Measurements from ENCODE around the gene CLEC6A. TPM values are rescaled to one million over a fixed set of nuclear protein-coding genes. Genes with fewer than 3 reads are reported as not detected.

The CLEC6A gene
- total and polyA plus RNA-seq, 7 donors = not detected

- DNase-seq (no peak), ATAC-seq (no peak)
Observed at GRCh38 chr12:8527250-8528130, 71.7 kb downstream of the CLEC6A start.

More at GRCh38 chr12:8527250-8528130, 71.7 kb downstream of the CLEC6A start:
- H3K27me3 ChIP-seq (ENCODE audit: insufficient read depth in 3 of 3, low read length in 2 of 3) = no peaks in the 10 kb centered on the region
- 71 to 73% (median 71%) methylated on average over 30 of the region's 30 CpGs for WGBS, 3 donors
- H3K27ac ChIP-seq = no peak overlapping the region
- H3K9me3 ChIP-seq = peaks cover 6% of the 10 kb centered on the region
- H3K36me3 ChIP-seq (ENCODE audit: insufficient read depth in 1 of 2, low read depth in 1 of 2) = no peaks in the 10 kb centered on the region
- intact Hi-C loops (cut with DNase I) = no loop called here
- no peak for TF ChIP-seq CTCF (IDR thresholded peaks at IDR 0.05)
- no peaks in the 10 kb centered on the region for H3K4me1 ChIP-seq
- H3K4me3 ChIP-seq = no peak overlapping the region

Other genes starting within 250 kb of the CLEC6A start
- gene FAM90A1, start 228.3 kb upstream of the CLEC6A start, total RNA-seq = under 1 TPM in 2 of 4 donors, not detected in 2; 0.10 to 0.58 TPM
- gene FAM90A1, start 228.3 kb upstream of the CLEC6A start, polyA plus RNA-seq = under 1 TPM in 1 of 3 donors, not detected in 2; 0.03 TPM
- under 1 TPM in 1 of 4 donors, not detected in 3; 0.34 TPM for gene CLEC4D, start 57.5 kb downstream of the CLEC6A start, total RNA-seq
- under 1 TPM in 2 of 3 donors, not detected in 1; 0.09 TPM for gene CLEC4D, start 57.5 kb downstream of the CLEC6A start, polyA plus RNA-seq
- 1 to 10 TPM in 2 of 4 donors, under 1 TPM in 2; 0.37 to 1.1 (median 0.96) TPM for gene CLEC4E, start 84.9 kb downstream of the CLEC6A start, total RNA-seq
- gene CLEC4E, start 84.9 kb downstream of the CLEC6A start, polyA plus RNA-seq = under 1 TPM; 0.19 to 0.63 (median 0.34) TPM
- gene AICDA, start 156.9 kb downstream of the CLEC6A start, total RNA-seq = not detected
- under 1 TPM in 1 of 3 donors, not detected in 2; 0.04 TPM for gene AICDA, start 156.9 kb downstream of the CLEC6A start, polyA plus RNA-seq
- gene MFAP5, start 206.9 kb downstream of the CLEC6A start, total RNA-seq = 10 to 100 TPM in 3 of 4 donors, 1 to 10 TPM in 1; 3.4 to 27.9 (median 20.7) TPM
- 10 to 100 TPM; 17.4 to 24.5 (median 23.3) TPM for gene MFAP5, start 206.9 kb downstream of the CLEC6A start, polyA plus RNA-seq
- gene RIMKLB, start 242.0 kb downstream of the CLEC6A start, total RNA-seq = 10 to 100 TPM in 2 of 4 donors, 1 to 10 TPM in 2; 4.6 to 19.1 (median 11.2) TPM
- 1 to 10 TPM; 4.8 to 8.1 (median 5.7) TPM for gene RIMKLB, start 242.0 kb downstream of the CLEC6A start, polyA plus RNA-seq

Data from psoas muscle (tissue), 8 donors.